MCF 10A (cell line): ENCODE data around the gene SLN. TPM values are rescaled to one million over a fixed set of nuclear protein-coding genes. Genes with fewer than 3 reads are reported as not detected.

Experiments
- BruUV-seq: library from RNA; stranded (reverse); fragments of 400-500 nt; replicated peaks from 2 replicates; lab custom pipeline; 2021; lab: Mats Ljungman, UMichigan
- CTCF ChIA-PET: fragments of 300-600 bp; sonication (Branson Sonifier 250); formaldehyde crosslinking; extraction: SDS; loops from one replicate; lab custom pipeline; 2021; ENCODE audit warnings: antibody characterized with exemption, inconsistent platforms; lab: Yijun Ruan, JAX
- POLR2A ChIA-PET: fragments of 300-600, 350-650 bp; sonication (Branson Sonifier 250); formaldehyde crosslinking; extraction: SDS; loops from one replicate; lab custom pipeline; 2020; ENCODE audit warnings: antibody characterized with exemption, inconsistent platforms; lab: Yijun Ruan, JAX
- DNase-seq: peaks from one replicate; pipeline ENCODE4 v3.0.0-alpha.2; 2018; ENCODE audit not compliant: unreplicated experiment
- H3K27ac Mint-ChIP-seq: one replicate; pipeline ENCODE4 v1.8.0; 2022; ENCODE audit warnings: mild to moderate bottlenecking, low read depth, mixed read lengths; ENCODE audit not compliant: unreplicated experiment
- H3K27me3 Mint-ChIP-seq: one replicate; pipeline ENCODE4 v1.8.0; 2022; ENCODE audit warnings: mixed read lengths; ENCODE audit not compliant: insufficient read depth, unreplicated experiment
- H3K36me3 Mint-ChIP-seq: one replicate; pipeline ENCODE4 v1.8.0; 2022; ENCODE audit warnings: mild to moderate bottlenecking, moderate library complexity, mixed read lengths; ENCODE audit not compliant: insufficient read depth, unreplicated experiment
- H3K4me1 Mint-ChIP-seq: one replicate; pipeline ENCODE4 v1.8.0; 2022; ENCODE audit warnings: mixed read lengths; ENCODE audit not compliant: insufficient read depth, unreplicated experiment
- H3K4me3 Mint-ChIP-seq: one replicate; pipeline ENCODE4 v1.8.0; 2022; ENCODE audit warnings: mild to moderate bottlenecking, moderate library complexity, mixed read lengths; ENCODE audit not compliant: unreplicated experiment
- H3K9me3 Mint-ChIP-seq: one replicate; pipeline ENCODE4 v1.8.0; 2022; ENCODE audit warnings: mixed read lengths; ENCODE audit not compliant: unreplicated experiment
- intact Hi-C: fragments of 100-400 bp; cut with micrococcal nuclease; formaldehyde crosslinking; loops from 2 replicates; pipeline ENCODE4 v1.14.1; 2022
- total RNA-seq: library from RNA; stranded (reverse); gene quantifications from 2 replicates; pipeline ENCODE4 v1.2.3, GENCODE V29; 2022
- TF ChIP-seq, protein P1 (sequence below): fragments of 200-600 bp; IDR thresholded peaks from one replicate; pipeline ENCODE4 v1.8.0; 2022; ENCODE audit warnings: antibody characterized with exemption, mild to moderate bottlenecking; ENCODE audit not compliant: unreplicated experiment

The SLN gene
- total RNA-seq, 1 experiment from 2014 or later, result not detected

DNA sequence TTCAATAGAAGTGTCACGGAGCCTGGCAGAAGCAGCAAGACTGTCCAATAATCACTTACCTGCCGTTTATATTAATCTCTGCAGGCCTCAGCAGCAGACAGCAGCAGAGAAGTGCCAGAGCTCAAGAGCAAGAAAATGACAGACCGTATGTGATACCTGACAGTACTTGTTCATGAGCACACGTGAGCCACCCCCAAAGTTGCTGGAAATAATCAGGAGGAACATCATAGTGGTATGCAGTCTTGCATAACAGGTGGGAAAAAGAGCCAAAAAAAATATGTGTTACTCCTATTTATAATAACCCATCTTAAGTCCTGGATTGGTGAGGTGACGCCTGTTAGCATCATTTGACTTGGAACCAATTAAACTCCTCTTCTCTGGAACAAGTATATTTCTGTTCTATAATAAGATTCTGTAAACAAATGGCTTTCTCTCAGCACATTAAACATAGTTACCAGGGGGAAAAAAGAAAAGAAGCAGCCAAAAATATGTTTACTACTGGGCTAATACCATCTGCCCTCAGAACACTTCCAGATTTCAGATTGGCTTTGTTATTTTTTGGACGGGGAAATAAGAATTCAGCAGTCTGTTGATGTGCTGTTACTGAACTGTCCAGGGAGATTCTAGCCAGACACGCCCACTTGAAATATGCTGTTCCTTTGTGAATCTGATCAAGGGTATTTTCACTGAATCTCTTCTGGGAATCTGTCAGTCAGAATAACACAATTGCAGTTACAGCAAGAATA, 7.9 kb upstream of the SLN start:
- TF ChIP-seq, protein P1, sequence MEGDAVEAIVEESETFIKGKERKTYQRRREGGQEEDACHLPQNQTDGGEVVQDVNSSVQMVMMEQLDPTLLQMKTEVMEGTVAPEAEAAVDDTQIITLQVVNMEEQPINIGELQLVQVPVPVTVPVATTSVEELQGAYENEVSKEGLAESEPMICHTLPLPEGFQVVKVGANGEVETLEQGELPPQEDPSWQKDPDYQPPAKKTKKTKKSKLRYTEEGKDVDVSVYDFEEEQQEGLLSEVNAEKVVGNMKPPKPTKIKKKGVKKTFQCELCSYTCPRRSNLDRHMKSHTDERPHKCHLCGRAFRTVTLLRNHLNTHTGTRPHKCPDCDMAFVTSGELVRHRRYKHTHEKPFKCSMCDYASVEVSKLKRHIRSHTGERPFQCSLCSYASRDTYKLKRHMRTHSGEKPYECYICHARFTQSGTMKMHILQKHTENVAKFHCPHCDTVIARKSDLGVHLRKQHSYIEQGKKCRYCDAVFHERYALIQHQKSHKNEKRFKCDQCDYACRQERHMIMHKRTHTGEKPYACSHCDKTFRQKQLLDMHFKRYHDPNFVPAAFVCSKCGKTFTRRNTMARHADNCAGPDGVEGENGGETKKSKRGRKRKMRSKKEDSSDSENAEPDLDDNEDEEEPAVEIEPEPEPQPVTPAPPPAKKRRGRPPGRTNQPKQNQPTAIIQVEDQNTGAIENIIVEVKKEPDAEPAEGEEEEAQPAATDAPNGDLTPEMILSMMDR, result no peak
- Mint-ChIP-seq H3K27me3 (peaks cover 33% of the 10 kb centered on the region), H3K4me1 (peaks cover 21% of the 10 kb centered on the region), H3K27ac (peak overlapping the region; percentile 21), H3K4me3 (no peak overlapping the region), H3K36me3 (no peaks in the 10 kb centered on the region), H3K9me3 (no peaks in the 10 kb centered on the region)
- BruUV-seq, result no TSS peak
- intact Hi-C loops, result no loop called here
- POLR2A ChIA-PET, result interaction anchor here (0.5 to 1.6 kb wide), 5 partner anchors 18 to 138 kb away, joined by 3 read pairs; no protein-coding TSS in a partner anchor
- peak; percentile 73 for DNase-seq
- CTCF ChIA-PET, result interaction anchor here (0.6 to 1.5 kb wide), 8 partner anchors 9 to 1867 kb away, joined by 3 to 5 read pairs (median 3); no protein-coding TSS in a partner anchor

DNA sequence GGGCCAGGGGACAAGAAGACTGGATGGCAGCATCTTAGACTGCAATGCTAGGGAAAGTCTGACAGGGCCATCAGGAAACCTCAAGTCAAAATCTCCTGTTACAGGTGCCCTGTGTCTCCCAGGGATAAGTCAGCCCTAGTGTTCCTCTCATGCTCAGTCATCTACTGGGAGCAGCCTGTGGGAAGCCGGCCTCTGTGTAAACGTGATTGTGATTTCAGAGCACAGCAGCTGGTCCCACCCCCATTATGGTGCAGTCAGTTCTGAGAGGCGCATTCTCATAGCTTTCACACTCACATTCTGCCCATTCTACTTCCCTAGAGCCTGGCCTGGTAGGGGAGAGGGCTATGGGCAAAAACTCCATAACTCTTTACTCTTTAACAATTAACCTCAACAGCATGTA, 7.2 kb upstream of the SLN start:
- Mint-ChIP-seq H3K9me3 (no peaks in the 10 kb centered on the region), H3K4me1 (peaks cover 21% of the 10 kb centered on the region), H3K27me3 (peaks cover 27% of the 10 kb centered on the region), H3K36me3 (no peaks in the 10 kb centered on the region), H3K27ac (no peak overlapping the region), H3K4me3 (no peak overlapping the region)
- BruUV-seq, result no TSS peak
- ChIA-PET CTCF (interaction anchor here (0.6 to 1.5 kb wide), 3 partner anchors 12 to 1868 kb away, joined by 3 to 4 read pairs (median 3); no protein-coding TSS in a partner anchor), POLR2A (interaction anchor here (0.5 to 1.6 kb wide), 4 partner anchors 17 to 137 kb away, joined by 3 read pairs; no protein-coding TSS in a partner anchor)
- intact Hi-C loops, result no loop called here
- TF ChIP-seq, protein P1, result no peak
- DNase-seq, result no peak

DNA sequence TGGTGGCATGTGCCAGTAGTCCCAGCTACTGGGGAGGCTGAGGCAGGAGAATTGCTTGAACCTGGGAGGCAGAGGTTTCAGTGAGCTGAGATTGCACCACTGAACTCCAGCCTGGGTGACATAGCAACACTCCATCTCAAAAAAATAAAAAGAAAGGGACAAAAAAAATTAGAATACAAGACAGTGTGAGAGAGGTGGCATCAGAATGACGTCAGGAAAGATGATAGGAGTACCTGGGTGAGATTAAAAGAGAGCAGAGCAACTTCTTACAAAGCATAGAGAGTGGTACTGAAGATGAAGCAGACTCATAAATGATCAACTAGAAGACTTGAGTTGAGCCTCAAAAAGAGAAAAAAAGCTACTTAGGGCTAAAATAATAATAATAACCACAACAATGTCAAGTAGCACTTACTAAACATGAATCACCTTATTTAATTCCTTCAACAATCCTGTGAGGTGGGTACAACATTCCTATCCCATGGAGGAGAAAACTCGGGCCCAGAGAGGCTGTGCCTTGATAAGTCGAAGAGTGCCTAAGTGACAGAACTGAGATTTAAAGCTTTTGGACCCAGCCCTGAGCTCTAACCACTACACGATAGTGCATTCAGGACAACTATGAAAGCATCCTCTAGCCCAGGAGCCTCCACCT, 5.2 kb upstream of the SLN start:
- TF ChIP-seq, protein P1, result no peak
- POLR2A ChIA-PET, result interaction anchor here (0.9 kb wide), 1 partner anchor 23 kb away, joined by 4 read pairs; no protein-coding TSS in a partner anchor
- H3K27me3 Mint-ChIP-seq, result peaks cover 21% of the 10 kb centered on the region
- H3K4me1 Mint-ChIP-seq, result peaks cover 21% of the 10 kb centered on the region
- H3K9me3 Mint-ChIP-seq, result no peaks in the 10 kb centered on the region
- no peak overlapping the region for H3K4me3 Mint-ChIP-seq
- H3K36me3 Mint-ChIP-seq, result no peaks in the 10 kb centered on the region
- no TSS peak for BruUV-seq
- no peak for DNase-seq
- no peak overlapping the region for H3K27ac Mint-ChIP-seq
- intact Hi-C loops, result no loop called here
- CTCF ChIA-PET, result interaction anchor here (0.6 to 0.8 kb wide), 2 partner anchors 23 to 639 kb away, joined by 3 read pairs; no protein-coding TSS in a partner anchor

DNA sequence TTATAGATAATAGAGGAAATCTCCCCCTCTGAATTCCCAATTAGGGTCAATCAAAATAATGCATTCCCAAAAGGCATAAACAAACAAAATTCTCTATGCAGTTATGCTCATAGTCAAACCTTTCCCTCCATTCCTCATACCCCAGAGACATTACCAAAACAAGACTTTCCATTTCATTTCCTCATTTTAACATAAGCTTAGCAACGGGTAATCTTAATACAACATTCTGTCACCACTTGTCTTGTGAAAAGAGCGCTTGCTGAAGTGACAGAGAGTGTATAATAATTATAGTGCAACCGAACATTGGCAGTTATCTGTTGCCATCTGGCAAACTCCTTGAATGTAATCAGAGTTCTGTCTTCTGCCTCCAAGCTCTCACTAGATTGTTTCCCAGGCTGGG, 1.2 kb upstream of the SLN start:
- no TSS peak for BruUV-seq
- DNase-seq, result no peak
- Mint-ChIP-seq H3K4me1 (no peaks in the 10 kb centered on the region), H3K27me3 (peaks cover 42% of the 10 kb centered on the region), H3K36me3 (no peaks in the 10 kb centered on the region), H3K27ac (no peak overlapping the region), H3K9me3 (no peaks in the 10 kb centered on the region), H3K4me3 (no peak overlapping the region)
- intact Hi-C loops, result no loop called here
- TF ChIP-seq, protein P1, result no peak
- POLR2A ChIA-PET, result no interaction called here
- CTCF ChIA-PET, result interaction anchor here (0.7 kb wide), 1 partner anchor 62 kb away, joined by 3 read pairs; no protein-coding TSS in a partner anchor
